ENCODE measurements around the gene ZNF80. TPM values are rescaled to one million over a fixed set of nuclear protein-coding genes. Genes with fewer than 3 reads are reported as not detected.

The ZNF80 gene
- total RNA-seq, 2 experiments from 2014 or later, result 0.10 TPM

Other genes starting within 250 kb of the ZNF80 start
- gene CCDC191, start 181.1 kb downstream of the ZNF80 start, total RNA-seq, result 1 to 10 TPM; 2.9 to 3.2 TPM
- gene QTRT2, start 180.8 kb downstream of the ZNF80 start, total RNA-seq, result 10 to 100 TPM; 28.7 to 38.3 TPM
- not detected for gene DRD3, start 58.5 kb downstream of the ZNF80 start, total RNA-seq
- gene TIGIT, start 56.5 kb upstream of the ZNF80 start, total RNA-seq, result 1 to 10 TPM; 5.7 to 7.0 TPM